NCI-H2196 treated with DMSO at 0.1 percent for 48 hours (cell line): ENCODE results near the gene S1PR3.
"Not testable (repeated sequence)": the region's sequence is repeated elsewhere in the genome, so short reads cannot be mapped to it uniquely, and the experiment has no call there.

ENCODE experiments used
- DNase-seq: peaks from one replicate; lab custom pipeline; 2025; ENCODE audit not compliant: unreplicated experiment; lab: John Stamatoyannopoulos, UW

Gene S1PR3

GRCh38 chr9:88991066-88992034, at the start of gene S1PR3:
TSS of gene S1PR3 (plus strand) at chr9:88991468. CDS start at chr9:89001201, 9,733 bp downstream.
- DNase-seq, result no peak

GRCh38 chr9:88941586-88941985, 49.7 kb upstream of the S1PR3 start:
- DNase-seq, result not testable (repeated sequence)

- DNase-seq, result no peak
Measured at GRCh38 chr9:88942411-88942810, 48.9 kb upstream of the S1PR3 start.

GRCh38 chr9:88945636-88946333, 45.5 kb upstream of the S1PR3 start:
- DNase-seq, result no peak

GRCh38 chr9:88947581-88948573, 43.4 kb upstream of the S1PR3 start:
- no peak for DNase-seq

- no peak for DNase-seq
Measured at GRCh38 chr9:88949425-88949824, 41.8 kb upstream of the S1PR3 start.

GRCh38 chr9:88949961-88950340, 41.3 kb upstream of the S1PR3 start:
- DNase-seq, result no peak

GRCh38 chr9:88950341-88951154, 40.7 kb upstream of the S1PR3 start:
- DNase-seq, result no peak

- DNase-seq, result no peak
Measured at GRCh38 chr9:88951155-88951542, 40.1 kb upstream of the S1PR3 start.

GRCh38 chr9:88952086-88952615, 39.1 kb upstream of the S1PR3 start:
- no peak for DNase-seq

GRCh38 chr9:88952976-88953375, 38.3 kb upstream of the S1PR3 start:
- no peak for DNase-seq

- DNase-seq, result no peak
Measured at GRCh38 chr9:88953381-88954029, 37.8 kb upstream of the S1PR3 start.

GRCh38 chr9:88954066-88954465, 37.2 kb upstream of the S1PR3 start:
- no peak for DNase-seq

- no peak for DNase-seq
Measured at GRCh38 chr9:88957526-88957925, 33.7 kb upstream of the S1PR3 start.

GRCh38 chr9:88959727-88960469, 31.4 kb upstream of the S1PR3 start:
- no peak for DNase-seq

GRCh38 chr9:88960632-88961031, 30.6 kb upstream of the S1PR3 start:
- no peak for DNase-seq

- no peak for DNase-seq
Measured at GRCh38 chr9:88965473-88965872, 25.8 kb upstream of the S1PR3 start.

GRCh38 chr9:88966894-88967676, 24.2 kb upstream of the S1PR3 start:
- DNase-seq, result no peak
